Panc1 (cell line): ENCODE data around the gene GAN. TPM values are rescaled to one million over a fixed set of nuclear protein-coding genes. Genes with fewer than 3 reads are reported as not detected.

Experiments used
- ATAC-seq: fragments of 200-7000 bp; cut with Tn5 transposase; 2 replicates; pipeline ENCODE4 v1.9.1; 2020; ENCODE audit warnings: mild to moderate bottlenecking, moderate library complexity
- BruUV-seq: library from RNA; stranded (reverse); fragments of 400-500 nt; replicated peaks from 2 replicates; lab custom pipeline; 2021; lab: Mats Ljungman, UMichigan
- CTCF ChIA-PET: fragments of 300-600 bp; sonication (Branson Sonifier 250); formaldehyde crosslinking; loops from one replicate; lab custom pipeline; 2022; ENCODE audit warnings: antibody characterized with exemption; lab: Charles Lee
- POLR2A ChIA-PET: fragments of 300-600 bp; sonication (Branson Sonifier 250); formaldehyde crosslinking; loops from one replicate; lab custom pipeline; 2022; ENCODE audit warnings: antibody characterized with exemption; lab: Charles Lee
- DNase-seq: peaks from one replicate; pipeline ENCODE4 v3.0.0-alpha.2; 2010; ENCODE audit warnings: low read depth, low spot score
- H3K27ac ChIP-seq: 2 replicates; pipeline ENCODE4 v1.5.1; 2011; ENCODE audit warnings: mild to moderate bottlenecking, low read length, inconsistent platforms
- H3K27me3 ChIP-seq: fragments of 200-500 bp; sonication (Bioruptor generic); 2 replicates; pipeline ENCODE4 v1.6.0; 2014; ENCODE audit warnings: low read length, inconsistent platforms; ENCODE audit not compliant: control insufficient read depth, insufficient read depth
- H3K36me3 ChIP-seq: fragments of 200-500 bp; sonication (Bioruptor generic); 2 replicates; pipeline ENCODE4 v1.5.1; 2014; ENCODE audit warnings: inconsistent platforms, mild to moderate bottlenecking, low read length, moderate library complexity; ENCODE audit not compliant: control insufficient read depth, insufficient read depth
- H3K4me1 ChIP-seq: 2 replicates; pipeline ENCODE4 v1.5.1; 2011; ENCODE audit warnings: inconsistent platforms, mild to moderate bottlenecking, low read length, moderate library complexity; ENCODE audit not compliant: control insufficient read depth, insufficient read depth
- H3K4me3 ChIP-seq, 2 experiments: 2 replicates each; pipeline ENCODE4 v1.5.1; 2011 to 2012; ENCODE audit warnings: low read depth in 2 of 2, low read length in 2 of 2, mild to moderate bottlenecking in 2 of 2, inconsistent platforms in 1 of 2, moderate library complexity in 1 of 2
- H3K9me3 ChIP-seq: fragments of 200-500 bp; sonication (Bioruptor generic); 2 replicates; pipeline ENCODE4 v1.5.1; 2014; ENCODE audit warnings: low read depth, mild to moderate bottlenecking, inconsistent platforms, low read length, moderate library complexity; ENCODE audit not compliant: control insufficient read depth, insufficient read depth
- CTCF ChIP-seq: fragments of 450-650 bp; IDR thresholded peaks from 2 replicates; pipeline ENCODE4 v1.5.1; 2017; ENCODE audit warnings: mild to moderate bottlenecking
- POLR2AphosphoS5 ChIP-seq: IDR thresholded peaks from 2 replicates; pipeline ENCODE4 v1.6.1; 2012; ENCODE audit warnings: mild to moderate bottlenecking, low read depth, low read length, moderate library complexity
- REST ChIP-seq, 2 experiments: IDR thresholded peaks; 2 replicates each; pipeline ENCODE4 v1.6.1; 2011 to 2012; ENCODE audit warnings: low read depth in 2 of 2, control low read depth in 1 of 2, low read length in 1 of 2, mild to moderate bottlenecking in 1 of 2, moderate library complexity in 1 of 2; ENCODE audit not compliant: insufficient read depth in 1 of 2
- SIN3A ChIP-seq: IDR thresholded peaks from 2 replicates; pipeline ENCODE4 v1.6.1; 2012; ENCODE audit warnings: low read depth, mild to moderate bottlenecking, low read length, moderate library complexity, borderline replicate concordance; ENCODE audit not compliant: insufficient read depth
- TCF7L2 ChIP-seq: IDR thresholded peaks from 2 replicates; pipeline ENCODE4 v1.6.1; 2011; ENCODE audit warnings: mild to moderate bottlenecking, low read depth, low read length, inconsistent platforms
- in situ Hi-C: cut with HindIII; loops from 2 replicates; pipeline ENCODE4 v1.10.0; 2016; ENCODE audit warnings: low sequenced_read_pairs, low pct_unique_long_range_greater_than_20kb
- intact Hi-C: fragments of 100-400 bp; cut with micrococcal nuclease; formaldehyde crosslinking; loops from one replicate; pipeline ENCODE4 v1.10.0; 2022; ENCODE audit not compliant: unreplicated experiment
- total RNA-seq: library from RNA; stranded (reverse); gene quantifications from one replicate; pipeline ENCODE4 v1.2.1, GENCODE V29; 2021; ENCODE audit not compliant: unreplicated experiment

Gene GAN
- total RNA-seq, 1 experiment from 2014 or later, result 9.1 TPM

GRCh38 chr16:81431554-81432353 is 117.0 kb downstream of the GAN start:
- ChIA-PET CTCF (no interaction called here), POLR2A (no interaction called here)
- no peaks in the 10 kb centered on the region for H3K9me3 ChIP-seq
- DNase-seq, result no peak
- TF ChIP-seq CTCF (no peak), TCF7L2 (no peak), REST (IDR thresholded peaks at IDR 0.05; ENCODE audit: insufficient read depth in 1 of 2, low read depth in 2 of 2, low read length in 1 of 2) (no peak), SIN3A (no peak), POLR2AphosphoS5 (no peak)
- H3K27me3 ChIP-seq, result no peaks in the 10 kb centered on the region
- intact Hi-C loops (no loop called here), in situ Hi-C loops (no loop called here)
- no peaks in the 10 kb centered on the region for H3K36me3 ChIP-seq
- H3K4me3 ChIP-seq, result no peak overlapping the region
- no TSS peak for BruUV-seq
- ATAC-seq, result peak; percentile 32; the same call in 1 of the 2 replicates
- no peak overlapping the region for H3K27ac ChIP-seq
- no peaks in the 10 kb centered on the region; the same call in 1 of the 2 replicates for H3K4me1 ChIP-seq

- no peak for TF ChIP-seq CTCF
- TF ChIP-seq POLR2AphosphoS5, result no peak
- no peak for TF ChIP-seq REST (IDR thresholded peaks at IDR 0.05; ENCODE audit: insufficient read depth in 1 of 2, low read depth in 2 of 2, low read length in 1 of 2)
- no peak for TF ChIP-seq SIN3A
- no peak for TF ChIP-seq TCF7L2
- intact Hi-C loops (no loop called here), in situ Hi-C loops (no loop called here)
- ChIA-PET CTCF (interaction anchor here (0.5 kb wide), 1 partner anchor 227 kb away, joined by 6 read pairs; no protein-coding TSS in a partner anchor), POLR2A (interaction anchor here (0.7 kb wide), 1 partner anchor 36 kb away, joined by 7 read pairs; no protein-coding TSS in a partner anchor)
- no peak for DNase-seq
- Histone ChIP-seq H3K9me3 (no peaks in the 10 kb centered on the region), H3K27ac (no peak overlapping the region), H3K4me3 (no peak overlapping the region), H3K36me3 (no peaks in the 10 kb centered on the region), H3K4me1 (no peaks in the 10 kb centered on the region; the same call in 1 of the 2 replicates), H3K27me3 (no peaks in the 10 kb centered on the region)
- no peak for ATAC-seq
- no TSS peak for BruUV-seq
Measured at GRCh38 chr16:81432937-81433557, 118.3 kb downstream of the GAN start.
